GM21576 (cell line): ENCODE measurements around the gene RGS7BP.

Source experiments
- ATAC-seq: cut with Tn5 transposase; IDR thresholded peaks from one replicate; pipeline ENCODE4 v1.9.1; 2021; ENCODE audit warnings: mild to moderate bottlenecking, moderate library complexity; ENCODE audit not compliant: unreplicated experiment

Gene RGS7BP

DNA sequence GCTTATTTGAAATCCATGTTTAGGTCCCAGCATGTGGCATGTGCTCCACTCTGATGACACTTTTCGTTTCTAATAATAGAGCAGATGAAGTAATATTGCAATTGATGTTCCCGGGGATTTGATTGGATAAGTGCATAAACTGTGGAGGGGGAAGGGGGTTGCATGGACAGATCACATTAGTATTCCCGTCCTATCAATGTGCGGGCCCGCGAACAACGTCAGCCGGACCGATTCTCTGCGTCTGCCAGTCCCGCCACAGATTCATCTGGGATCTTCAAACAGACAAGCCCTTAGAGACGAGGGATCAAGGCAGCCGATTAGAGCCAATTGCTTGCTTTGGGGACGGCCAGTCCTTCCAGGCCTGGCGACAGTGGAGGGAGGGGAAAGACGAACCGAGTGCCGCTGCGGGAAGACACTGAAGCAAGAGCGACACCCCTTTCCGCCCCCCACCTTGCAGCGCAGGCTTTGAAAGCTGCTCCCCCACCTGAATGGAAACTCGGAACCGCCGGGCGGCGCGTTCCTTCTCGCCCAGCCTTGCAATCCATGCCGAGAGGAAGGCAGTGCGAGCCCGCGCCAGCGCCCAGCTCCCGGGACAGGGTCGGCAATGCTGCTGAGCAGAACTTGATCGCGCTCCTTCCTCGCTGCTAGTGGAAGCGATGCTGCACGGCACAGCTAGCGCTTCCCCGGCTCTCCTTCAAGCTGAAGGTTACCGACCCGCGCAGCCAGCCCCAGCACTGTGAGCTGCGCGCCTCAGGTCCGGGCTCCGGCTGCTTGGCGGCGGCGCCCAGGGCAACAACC is at the start of gene RGS7BP:
Gene RGS7BP (plus strand): TSS at position 247 of the 798 bp plus-strand sequence. CDS start 610 bp downstream, outside the sequence.
- no peak for ATAC-seq

- ATAC-seq: no peak
Measured at GRCh38 chr5:64457846-64458245, 48.0 kb upstream of the RGS7BP start.

- ATAC-seq: no peak
Measured at GRCh38 chr5:64458948-64459347, 46.9 kb upstream of the RGS7BP start.

- no peak for ATAC-seq
Measured at GRCh38 chr5:64462391-64462790, 43.4 kb upstream of the RGS7BP start.

- ATAC-seq: no peak
Measured at GRCh38 chr5:64486163-64486562, 19.7 kb upstream of the RGS7BP start.

DNA sequence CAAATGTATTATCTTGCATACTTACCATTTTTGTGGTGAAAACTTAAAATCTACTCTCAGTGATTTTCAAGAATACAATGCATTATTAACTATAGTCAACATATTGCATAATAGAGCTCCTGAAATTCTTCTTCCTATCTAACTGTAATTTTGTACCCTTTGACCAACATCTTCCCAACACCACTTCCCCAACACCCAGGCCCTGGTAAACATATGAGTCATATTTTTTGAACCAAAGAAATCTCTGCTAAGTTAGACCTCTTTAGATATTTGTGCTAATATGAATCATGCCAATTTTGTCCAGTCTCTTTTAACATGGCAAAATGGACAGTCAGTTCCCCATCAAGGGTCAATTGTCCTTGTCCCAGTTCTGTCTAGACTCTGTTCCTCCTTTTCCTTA is 18.5 kb upstream of the RGS7BP start:
- no peak for ATAC-seq

GRCh38 chr5:64489857-64490256 is 16.0 kb upstream of the RGS7BP start:
- ATAC-seq: no peak

DNA sequence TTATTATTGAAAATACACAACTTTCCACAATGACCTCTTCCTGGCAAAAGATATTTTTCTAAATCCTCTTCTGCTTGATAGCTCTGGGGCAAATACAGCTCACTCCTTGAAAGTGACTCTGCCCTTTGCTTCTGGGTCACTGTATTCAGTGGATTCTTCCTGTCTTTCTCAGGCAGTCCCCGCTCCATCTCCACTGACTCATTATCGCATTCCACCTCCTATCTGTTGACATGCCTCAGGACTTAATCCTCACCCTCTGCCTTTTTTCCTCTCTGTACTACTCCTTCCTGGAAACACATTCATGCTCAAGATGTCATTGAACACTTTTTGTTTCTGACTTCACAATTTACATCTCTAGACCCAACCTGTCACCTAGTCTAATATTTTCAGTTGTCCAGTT is 8.4 kb upstream of the RGS7BP start:
- no peak for ATAC-seq

DNA sequence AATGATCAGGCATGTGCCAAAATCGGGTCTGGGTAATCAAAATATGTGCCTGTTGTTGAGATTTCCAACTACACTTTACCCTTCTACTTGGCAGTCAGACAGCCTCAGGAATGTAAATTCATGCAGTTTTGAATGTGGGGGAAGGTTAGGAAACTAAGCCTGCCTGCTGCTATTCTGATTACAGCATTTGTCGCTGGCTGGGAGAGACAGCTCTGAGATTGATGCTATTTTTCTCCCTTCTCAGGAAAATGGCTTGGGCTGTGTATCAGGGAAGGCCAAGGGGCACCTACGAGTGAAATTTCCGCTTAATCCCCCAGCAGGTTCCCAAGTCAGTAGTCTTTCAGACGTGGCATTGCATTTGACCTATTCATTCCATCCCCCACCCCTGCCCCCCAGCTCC is 3.6 kb upstream of the RGS7BP start:
- ATAC-seq: no peak

- no peak for ATAC-seq
Measured at GRCh38 chr5:64506567-64507263, 900 bp downstream of the RGS7BP start.

DNA sequence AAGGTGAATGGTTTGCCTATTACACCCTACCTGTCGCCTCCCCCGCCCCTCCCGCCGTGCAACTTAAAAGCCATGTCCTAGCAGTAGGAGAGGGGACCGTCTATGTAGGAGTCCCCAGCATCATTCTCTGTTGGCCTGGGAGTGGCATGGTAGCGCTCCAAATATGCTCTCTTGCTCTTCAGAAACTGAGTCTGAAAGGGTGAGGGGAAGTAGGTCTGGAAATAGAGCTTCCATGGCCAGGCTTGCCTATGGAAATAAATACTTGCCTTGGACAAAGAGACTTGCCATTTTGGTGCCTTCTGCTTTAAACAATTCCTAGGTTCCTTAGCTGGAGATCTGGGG is 1.4 kb downstream of the RGS7BP start:
- ATAC-seq: no peak

DNA sequence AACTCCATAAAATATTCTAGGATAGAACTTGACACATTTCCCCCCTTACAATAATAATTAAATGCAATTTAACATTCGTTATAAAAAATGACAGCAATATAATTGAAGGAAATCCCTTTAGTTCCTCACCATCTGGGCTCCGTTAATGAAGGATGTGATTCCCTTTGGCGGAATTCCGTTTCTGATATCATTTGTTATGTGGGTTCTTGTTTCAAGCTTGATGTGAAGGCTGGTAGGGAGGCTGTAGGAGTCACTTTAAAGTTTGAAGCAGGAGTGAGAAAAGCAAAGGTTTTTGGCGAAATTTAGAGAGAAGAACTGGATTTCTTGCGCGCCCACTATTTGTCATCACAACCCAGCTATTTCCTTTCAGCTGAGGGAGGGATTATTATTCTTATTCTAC is 4.0 kb downstream of the RGS7BP start:
- ATAC-seq: no peak

- no peak for ATAC-seq
Measured at GRCh38 chr5:64513492-64513891, 7.7 kb downstream of the RGS7BP start.

DNA sequence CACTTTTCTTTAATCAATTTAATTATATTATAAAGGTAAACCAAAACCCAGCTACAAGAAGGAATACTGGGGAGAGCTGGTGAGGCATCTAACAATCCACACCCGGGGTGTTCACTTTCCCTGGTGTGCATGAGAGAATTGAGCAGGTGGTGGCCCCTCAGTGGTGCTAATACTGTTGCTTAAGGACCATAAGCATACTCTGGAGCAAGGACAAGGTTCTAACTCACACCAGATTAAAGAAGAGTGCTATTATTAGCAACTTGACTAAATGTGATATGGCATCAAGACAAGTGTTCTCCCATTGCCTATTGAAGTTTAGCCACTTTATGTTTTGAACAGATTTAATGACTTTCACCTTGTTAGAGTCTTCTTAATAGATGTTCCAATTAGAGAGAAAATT is 8.8 kb downstream of the RGS7BP start:
- ATAC-seq: no peak

DNA sequence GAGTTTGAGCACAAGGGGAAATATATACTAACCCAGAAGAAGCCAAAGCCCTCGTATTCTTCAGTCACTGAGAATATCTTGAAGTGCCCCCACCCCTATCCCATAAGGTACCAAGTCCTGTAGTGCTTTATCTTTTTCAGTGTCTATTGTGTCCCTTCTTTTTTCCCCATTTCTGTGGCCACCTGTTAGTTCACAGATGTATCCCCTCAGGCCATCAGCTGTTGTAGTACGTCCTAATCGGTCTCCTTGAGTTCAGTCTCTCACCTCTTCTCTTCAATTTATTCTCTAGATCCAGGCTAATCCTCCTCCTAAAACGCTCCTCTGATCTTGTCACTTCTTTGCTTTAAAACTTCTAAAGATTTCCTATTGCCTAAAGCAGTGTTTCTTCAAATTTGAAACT is 10.4 kb downstream of the RGS7BP start:
- no peak for ATAC-seq

GRCh38 chr5:64518793-64519192 is 13.0 kb downstream of the RGS7BP start:
- peak; percentile 79 for ATAC-seq

GRCh38 chr5:64519263-64519662 is 13.4 kb downstream of the RGS7BP start:
- no peak for ATAC-seq

- ATAC-seq: no peak
Measured at GRCh38 chr5:64526734-64527439, 21.1 kb downstream of the RGS7BP start.

GRCh38 chr5:64530076-64530475 is 24.3 kb downstream of the RGS7BP start:
- no peak for ATAC-seq

DNA sequence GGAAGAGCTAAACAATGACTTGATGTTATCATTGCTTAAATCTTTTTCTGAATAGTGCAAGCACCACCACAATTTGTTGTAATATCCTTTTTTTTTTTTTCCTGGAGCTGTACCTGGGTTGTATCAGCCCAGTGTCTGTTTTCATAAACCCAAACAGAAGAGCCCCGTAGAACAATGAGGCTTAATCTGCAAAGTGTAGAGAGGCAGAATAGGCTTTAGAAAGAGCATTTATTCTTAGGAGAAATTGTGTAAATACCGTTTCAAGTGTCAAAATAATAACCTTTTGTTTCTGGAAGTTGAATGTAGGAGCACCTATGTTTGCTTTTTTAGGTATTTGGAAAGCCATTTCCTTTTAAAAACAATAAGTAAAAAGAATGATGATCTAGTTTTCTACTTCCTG is 26.4 kb downstream of the RGS7BP start:
- ATAC-seq: no peak

DNA sequence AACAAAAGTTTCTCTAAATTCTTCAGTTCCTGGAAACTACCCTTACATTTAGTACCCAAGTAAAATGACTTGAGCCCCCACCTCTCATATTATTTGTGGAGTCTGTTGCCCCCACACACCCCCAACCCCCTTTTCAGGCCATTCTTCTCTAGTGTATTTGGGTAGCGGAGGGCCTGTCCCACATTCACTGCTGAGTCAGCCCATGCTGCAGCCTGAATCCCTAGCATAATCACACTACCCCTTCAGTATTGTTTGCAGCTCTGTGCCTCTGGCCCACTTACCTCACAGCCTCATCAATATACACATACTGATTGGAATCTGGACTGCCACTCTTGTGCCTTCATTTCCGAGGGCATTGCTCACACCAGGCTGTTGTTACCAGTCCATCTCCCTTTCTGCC is 26.8 kb downstream of the RGS7BP start:
- ATAC-seq: no peak

DNA sequence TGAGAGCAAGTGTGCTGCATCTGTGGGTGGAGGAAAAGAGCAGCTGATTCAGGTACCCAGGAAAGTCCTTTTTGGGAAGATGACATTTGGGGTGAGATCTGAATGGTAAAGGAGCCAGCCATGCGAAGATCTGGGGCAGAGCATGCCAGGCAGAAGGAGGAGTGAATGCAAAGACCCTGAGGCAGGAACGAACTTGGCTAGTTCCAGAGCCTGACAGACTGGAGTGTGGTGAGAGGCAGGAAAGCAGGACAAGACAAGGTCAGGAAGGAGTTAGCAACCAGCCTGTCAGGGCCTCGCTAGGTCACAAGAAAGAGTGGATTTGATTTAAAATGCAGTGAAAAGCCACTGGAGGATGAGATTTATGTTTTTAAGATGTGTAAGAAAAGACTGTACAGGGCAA is 28.2 kb downstream of the RGS7BP start:
- no peak for ATAC-seq
